MCF 10A (cell line): Measurements from ENCODE around the gene RAB1B. TPM values are rescaled to one million over a fixed set of nuclear protein-coding genes. Genes with fewer than 3 reads are reported as not detected.

ENCODE experiments used
- BruUV-seq: library from RNA; stranded (reverse); fragments of 400-500 nt; replicated peaks from 2 replicates; lab custom pipeline; 2021; lab: Mats Ljungman, UMichigan
- CTCF ChIA-PET: fragments of 300-600 bp; sonication (Branson Sonifier 250); formaldehyde crosslinking; extraction: SDS; loops from one replicate; lab custom pipeline; 2021; ENCODE audit warnings: antibody characterized with exemption, inconsistent platforms; lab: Yijun Ruan, JAX
- POLR2A ChIA-PET: fragments of 300-600, 350-650 bp; sonication (Branson Sonifier 250); formaldehyde crosslinking; extraction: SDS; loops from one replicate; lab custom pipeline; 2020; ENCODE audit warnings: antibody characterized with exemption, inconsistent platforms; lab: Yijun Ruan, JAX
- DNase-seq: peaks from one replicate; pipeline ENCODE4 v3.0.0-alpha.2; 2018; ENCODE audit not compliant: unreplicated experiment
- H3K27ac Mint-ChIP-seq: one replicate; pipeline ENCODE4 v1.8.0; 2022; ENCODE audit warnings: mild to moderate bottlenecking, low read depth, mixed read lengths; ENCODE audit not compliant: unreplicated experiment
- H3K27me3 Mint-ChIP-seq: one replicate; pipeline ENCODE4 v1.8.0; 2022; ENCODE audit warnings: mixed read lengths; ENCODE audit not compliant: insufficient read depth, unreplicated experiment
- H3K36me3 Mint-ChIP-seq: one replicate; pipeline ENCODE4 v1.8.0; 2022; ENCODE audit warnings: mild to moderate bottlenecking, moderate library complexity, mixed read lengths; ENCODE audit not compliant: insufficient read depth, unreplicated experiment
- H3K4me1 Mint-ChIP-seq: one replicate; pipeline ENCODE4 v1.8.0; 2022; ENCODE audit warnings: mixed read lengths; ENCODE audit not compliant: insufficient read depth, unreplicated experiment
- H3K4me3 Mint-ChIP-seq: one replicate; pipeline ENCODE4 v1.8.0; 2022; ENCODE audit warnings: mild to moderate bottlenecking, moderate library complexity, mixed read lengths; ENCODE audit not compliant: unreplicated experiment
- H3K9me3 Mint-ChIP-seq: one replicate; pipeline ENCODE4 v1.8.0; 2022; ENCODE audit warnings: mixed read lengths; ENCODE audit not compliant: unreplicated experiment
- intact Hi-C: fragments of 100-400 bp; cut with micrococcal nuclease; formaldehyde crosslinking; loops from 2 replicates; pipeline ENCODE4 v1.14.1; 2022
- total RNA-seq: library from RNA; stranded (reverse); gene quantifications from 2 replicates; pipeline ENCODE4 v1.2.3, GENCODE V29; 2022
- TF ChIP-seq, protein P1 (sequence below): fragments of 200-600 bp; IDR thresholded peaks from one replicate; pipeline ENCODE4 v1.8.0; 2022; ENCODE audit warnings: antibody characterized with exemption, mild to moderate bottlenecking; ENCODE audit not compliant: unreplicated experiment

The RAB1B gene
- total RNA-seq, 1 experiment from 2014 or later = 87.0 TPM

DNA sequence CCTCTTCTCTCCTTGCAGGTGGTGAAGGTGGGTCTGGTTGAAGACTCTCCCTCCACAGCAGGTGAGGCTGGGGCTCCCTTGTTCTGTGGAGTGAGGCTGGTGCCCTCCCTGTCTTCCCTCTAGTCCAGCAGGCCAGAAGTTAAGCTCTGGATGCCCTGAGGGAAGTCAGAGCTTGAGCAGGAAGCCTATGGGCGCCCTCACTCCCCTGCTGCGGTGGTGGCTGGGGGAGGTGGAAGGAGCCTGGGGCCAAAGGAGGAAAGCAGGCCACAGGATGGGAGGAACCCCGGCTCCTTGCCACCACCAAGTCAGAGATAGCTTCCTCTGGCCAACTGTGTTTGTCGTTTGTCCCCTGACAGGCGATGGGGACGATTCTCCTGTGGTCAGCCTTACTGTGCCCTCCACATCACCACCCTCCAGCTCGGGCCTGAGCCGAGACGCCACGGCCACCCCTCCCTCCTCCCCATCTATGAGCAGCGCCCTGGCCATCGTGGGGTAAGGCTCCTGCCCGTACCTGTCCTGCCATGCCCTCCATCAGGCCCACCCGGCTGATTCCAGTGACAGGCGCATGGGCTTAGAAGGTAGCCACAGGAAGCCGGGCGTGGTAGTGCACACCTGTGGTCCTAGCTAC lies 29.5 kb upstream of the RAB1B start:
- ChIA-PET CTCF (interaction anchor here (0.7 to 4.6 kb wide), 4 partner anchors 12 to 190 kb away, joined by 3 to 22 read pairs (median 3); no protein-coding TSS in a partner anchor), POLR2A (no interaction called here)
- Mint-ChIP-seq H3K27me3 (no peaks in the 10 kb centered on the region), H3K4me1 (no peaks in the 10 kb centered on the region), H3K27ac (no peak overlapping the region), H3K9me3 (no peaks in the 10 kb centered on the region), H3K4me3 (no peak overlapping the region), H3K36me3 (peaks cover 54% of the 10 kb centered on the region)
- TF ChIP-seq, protein P1, sequence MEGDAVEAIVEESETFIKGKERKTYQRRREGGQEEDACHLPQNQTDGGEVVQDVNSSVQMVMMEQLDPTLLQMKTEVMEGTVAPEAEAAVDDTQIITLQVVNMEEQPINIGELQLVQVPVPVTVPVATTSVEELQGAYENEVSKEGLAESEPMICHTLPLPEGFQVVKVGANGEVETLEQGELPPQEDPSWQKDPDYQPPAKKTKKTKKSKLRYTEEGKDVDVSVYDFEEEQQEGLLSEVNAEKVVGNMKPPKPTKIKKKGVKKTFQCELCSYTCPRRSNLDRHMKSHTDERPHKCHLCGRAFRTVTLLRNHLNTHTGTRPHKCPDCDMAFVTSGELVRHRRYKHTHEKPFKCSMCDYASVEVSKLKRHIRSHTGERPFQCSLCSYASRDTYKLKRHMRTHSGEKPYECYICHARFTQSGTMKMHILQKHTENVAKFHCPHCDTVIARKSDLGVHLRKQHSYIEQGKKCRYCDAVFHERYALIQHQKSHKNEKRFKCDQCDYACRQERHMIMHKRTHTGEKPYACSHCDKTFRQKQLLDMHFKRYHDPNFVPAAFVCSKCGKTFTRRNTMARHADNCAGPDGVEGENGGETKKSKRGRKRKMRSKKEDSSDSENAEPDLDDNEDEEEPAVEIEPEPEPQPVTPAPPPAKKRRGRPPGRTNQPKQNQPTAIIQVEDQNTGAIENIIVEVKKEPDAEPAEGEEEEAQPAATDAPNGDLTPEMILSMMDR = no peak
- DNase-seq = no peak
- BruUV-seq = no TSS peak
- intact Hi-C loops = no loop called here

DNA sequence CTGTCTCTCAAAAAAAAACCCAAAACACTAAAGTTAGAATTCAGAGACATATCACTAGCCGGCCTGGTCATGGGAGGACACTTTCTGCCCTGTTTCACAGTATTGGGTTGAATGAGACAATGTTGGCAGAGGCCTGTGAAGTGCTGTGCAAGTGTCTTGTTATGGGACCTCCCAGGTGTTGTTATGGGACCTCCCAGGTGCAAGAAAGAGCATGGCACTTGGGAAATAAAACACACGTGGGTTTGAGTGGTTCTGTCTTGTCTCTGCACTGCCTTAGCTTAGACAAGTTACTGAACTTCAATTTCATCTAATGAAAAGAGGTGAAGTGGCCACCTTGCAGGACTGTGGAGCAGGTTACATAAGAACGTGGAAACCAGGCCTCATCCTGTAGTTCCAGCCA lies 28.9 kb upstream of the RAB1B start:
- H3K36me3 Mint-ChIP-seq = peaks cover 51% of the 10 kb centered on the region
- no TSS peak for BruUV-seq

GRCh38 chr11:66239998-66240780 lies 28.2 kb upstream of the RAB1B start:
- TF ChIP-seq, protein P1 = no peak
- intact Hi-C loops = no loop called here
- Mint-ChIP-seq H3K36me3 (peaks cover 48% of the 10 kb centered on the region), H3K27me3 (no peaks in the 10 kb centered on the region), H3K4me1 (no peaks in the 10 kb centered on the region), H3K27ac (no peak overlapping the region), H3K9me3 (no peaks in the 10 kb centered on the region), H3K4me3 (no peak overlapping the region)
- ChIA-PET POLR2A (no interaction called here), CTCF (interaction anchor here (0.6 to 2.2 kb wide), 4 partner anchors 18 to 195 kb away, joined by 3 to 9 read pairs (median 3); no protein-coding TSS in a partner anchor)
- DNase-seq = no peak
- BruUV-seq = no TSS peak

More for the DNA sequence above, 28.9 kb upstream of the RAB1B start:
- Mint-ChIP-seq H3K27ac (no peak overlapping the region), H3K27me3 (no peaks in the 10 kb centered on the region), H3K4me3 (no peak overlapping the region), H3K9me3 (no peaks in the 10 kb centered on the region), H3K4me1 (no peaks in the 10 kb centered on the region)
- TF ChIP-seq, protein P1 = no peak
- ChIA-PET CTCF (interaction anchor here (0.8 kb wide), 1 partner anchor 17 kb away, joined by 3 read pairs; no protein-coding TSS in a partner anchor), POLR2A (no interaction called here)
- intact Hi-C loops = no loop called here
- DNase-seq = no peak

DNA sequence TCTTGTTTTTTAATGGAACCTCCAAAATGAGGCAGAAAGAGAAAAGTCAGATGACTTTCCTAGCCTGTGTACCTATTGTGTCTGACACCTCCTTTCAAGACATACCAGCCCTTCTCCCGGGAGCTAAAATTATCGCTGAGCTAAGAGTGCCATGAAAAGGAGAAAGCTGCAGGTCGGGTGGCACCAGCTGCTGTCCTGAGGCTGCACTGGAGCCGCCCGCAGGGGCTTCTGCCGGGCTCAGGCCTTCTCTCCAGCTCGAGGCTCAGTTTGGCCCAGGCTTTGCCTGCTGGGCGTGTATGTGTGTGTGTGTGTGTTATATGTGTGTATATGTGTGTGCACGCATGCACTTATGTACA lies 27.7 kb upstream of the RAB1B start:
- Mint-ChIP-seq H3K27ac (no peak overlapping the region), H3K4me3 (no peak overlapping the region), H3K9me3 (no peaks in the 10 kb centered on the region), H3K27me3 (no peaks in the 10 kb centered on the region), H3K4me1 (no peaks in the 10 kb centered on the region), H3K36me3 (peaks cover 48% of the 10 kb centered on the region)
- ChIA-PET POLR2A (no interaction called here), CTCF (interaction anchor here (0.6 to 2.2 kb wide), 5 partner anchors 19 to 195 kb away, joined by 3 to 9 read pairs (median 3); no protein-coding TSS in a partner anchor)
- BruUV-seq = no TSS peak
- intact Hi-C loops = no loop called here
- TF ChIP-seq, protein P1 = no peak
- no peak for DNase-seq
